GM12891 (cell line): ENCODE measurements around the gene ZNF182.
"Not testable (repeated sequence)": the region's sequence is repeated elsewhere in the genome, so short reads cannot be mapped to it uniquely, and the experiment has no call there.

Source experiments
- PAX5 ChIP-seq: IDR thresholded peaks from 2 replicates; pipeline ENCODE4 v1.6.1; 2011; ENCODE audit warnings: low read length, moderate library complexity, mild to moderate bottlenecking; ENCODE audit not compliant: insufficient read depth, severe bottlenecking
- POLR2A ChIP-seq: IDR thresholded peaks from 2 replicates; pipeline ENCODE4 v1.6.1; 2011; ENCODE audit warnings: low read depth, low read length, control low read depth
- POLR2AphosphoS5 ChIP-seq: IDR thresholded peaks from 2 replicates; pipeline ENCODE4 v1.6.1; 2011; ENCODE audit warnings: low read depth, low read length, control low read depth

DNA sequence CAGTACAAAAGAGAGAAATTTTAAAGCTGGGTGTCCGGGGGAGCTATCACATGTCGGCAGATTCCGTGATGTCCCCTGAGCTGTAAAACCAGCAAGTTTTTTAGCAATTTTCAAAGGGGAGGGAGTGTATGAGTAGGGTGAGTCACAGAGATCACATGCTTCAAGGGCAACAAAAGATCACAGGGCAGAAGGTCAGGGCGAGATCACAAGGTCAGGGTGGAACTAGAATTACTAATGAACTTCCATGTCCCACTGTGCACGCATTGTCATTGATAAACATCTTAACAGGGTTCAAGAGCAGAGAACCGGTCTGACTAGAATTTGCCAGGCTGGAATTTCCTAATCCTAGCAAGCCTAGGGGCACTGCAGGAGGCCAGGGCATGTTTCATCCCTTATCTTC is 42.0 kb downstream of the ZNF182 start:
- TF ChIP-seq POLR2A, POLR2AphosphoS5, PAX5: not testable (repeated sequence)
